IMR-90 (cell line): ENCODE results near the gene TMEM245. TPM values are rescaled to one million over a fixed set of nuclear protein-coding genes. Genes with fewer than 3 reads are reported as not detected.

Source experiments
- ATAC-seq: fragments of 200-7000 bp; cut with Tn5 transposase; 2 replicates; pipeline ENCODE4 v1.9.1; 2020; ENCODE audit warnings: low read depth, mild to moderate bottlenecking, moderate library complexity
- BruUV-seq: library from RNA; stranded (reverse); fragments of 400-500 nt; replicated peaks from 2 replicates; lab custom pipeline; 2021; lab: Mats Ljungman, UMichigan
- CTCF ChIA-PET: fragments of 300-600 bp; formaldehyde crosslinking; extraction: SDS; loops from one replicate; lab custom pipeline; 2021; ENCODE audit warnings: antibody characterized with exemption; lab: Yijun Ruan, JAX
- POLR2A ChIA-PET: fragments of 300-600 bp; sonication (Branson Sonifier 250); formaldehyde crosslinking; loops from one replicate; lab custom pipeline; 2022; ENCODE audit warnings: antibody characterized with exemption; ENCODE audit not compliant: unreplicated experiment; lab: Charles Lee
- DNase-seq: peaks from one replicate; pipeline ENCODE4 v3.0.0; 2013
- H2AFZ ChIP-seq: replicated peaks from 2 replicates; pipeline ENCODE3; 2013; ENCODE audit warnings: low read length, mild to moderate bottlenecking; ENCODE audit not compliant: poor library complexity
- H2AK5ac ChIP-seq: 2 replicates; pipeline ENCODE4 v1.6.1; 2013; ENCODE audit warnings: low read depth, low read length, inconsistent platforms
- H2AK9ac ChIP-seq: replicated peaks from 2 replicates; pipeline ENCODE3; 2013; ENCODE audit warnings: mild to moderate bottlenecking, low read depth, low read length, moderate library complexity; ENCODE audit not compliant: poor library complexity
- H2BK120ac ChIP-seq: 2 replicates; pipeline ENCODE4 v1.6.1; 2013; ENCODE audit warnings: low read depth, low read length, inconsistent platforms
- H2BK15ac ChIP-seq: 3 replicates; pipeline ENCODE4 v1.6.1; 2013; ENCODE audit warnings: low read depth, low read length, inconsistent platforms
- H2BK20ac ChIP-seq: 2 replicates; pipeline ENCODE4 v1.6.1; 2013; ENCODE audit warnings: low read depth, mild to moderate bottlenecking, inconsistent platforms, low read length, moderate library complexity
- H2BK5ac ChIP-seq: 2 replicates; pipeline ENCODE4 v1.6.1; 2013; ENCODE audit warnings: mild to moderate bottlenecking, low read depth, low read length, inconsistent platforms; ENCODE audit not compliant: poor library complexity, severe bottlenecking
- H3K14ac ChIP-seq: replicated peaks from 2 replicates; pipeline ENCODE4 v1.6.1; 2013; ENCODE audit warnings: low read depth, low read length, inconsistent platforms
- H3K18ac ChIP-seq: 2 replicates; pipeline ENCODE4 v1.6.1; 2013; ENCODE audit warnings: low read depth, low read length, control low read depth
- H3K23ac ChIP-seq: 2 replicates; pipeline ENCODE4 v1.6.1; 2013; ENCODE audit warnings: low read depth, low read length, inconsistent platforms
- H3K27ac ChIP-seq: 2 replicates; pipeline ENCODE4 v1.5.1; 2013; ENCODE audit warnings: mild to moderate bottlenecking, control low read depth, low read length; ENCODE audit not compliant: insufficient read depth
- H3K27me3 ChIP-seq: 2 replicates; pipeline ENCODE4 v1.6.1; 2013; ENCODE audit warnings: low read length; ENCODE audit not compliant: control insufficient read depth, insufficient read depth
- H3K36me3 ChIP-seq: 2 replicates; pipeline ENCODE4 v1.6.1; 2013; ENCODE audit warnings: low read length, mixed read lengths; ENCODE audit not compliant: control insufficient read depth, insufficient read depth
- H3K4ac ChIP-seq: 2 replicates; pipeline ENCODE4 v1.6.1; 2013; ENCODE audit warnings: low read depth, low read length, inconsistent platforms
- H3K4me1 ChIP-seq: 2 replicates; pipeline ENCODE4 v1.6.1; 2013; ENCODE audit warnings: low read length, mixed read lengths; ENCODE audit not compliant: control insufficient read depth, insufficient read depth
- H3K4me2 ChIP-seq: 2 replicates; pipeline ENCODE4 v1.6.1; 2013; ENCODE audit warnings: low read depth, mild to moderate bottlenecking, control low read depth, low read length, moderate library complexity
- H3K4me3 ChIP-seq: 2 replicates; pipeline ENCODE4 v1.5.1; 2013; ENCODE audit warnings: low read depth, mild to moderate bottlenecking, control low read depth, low read length, moderate library complexity; ENCODE audit not compliant: insufficient read depth
- H3K56ac ChIP-seq: 2 replicates; pipeline ENCODE4 v1.6.1; 2013; ENCODE audit warnings: low read length, inconsistent platforms; ENCODE audit not compliant: insufficient read depth; ENCODE audit errors: extremely low read depth
- H3K79me1 ChIP-seq, 2 experiments: 2 replicates each; pipeline ENCODE4 v1.6.1; 2013; ENCODE audit warnings: low read length in 2 of 2, inconsistent platforms in 1 of 2, low read depth in 1 of 2
- H3K9ac ChIP-seq: 2 replicates; pipeline ENCODE4 v1.6.1; 2013; ENCODE audit warnings: low read depth, low read length, control low read depth
- H3K9me1 ChIP-seq: 2 replicates; pipeline ENCODE4 v1.6.1; 2013; ENCODE audit warnings: low read length, inconsistent platforms; ENCODE audit not compliant: insufficient read depth
- H3K9me3 ChIP-seq: 2 replicates; pipeline ENCODE4 v1.6.1; 2013; ENCODE audit warnings: low read length; ENCODE audit not compliant: control insufficient read depth, insufficient read depth
- H4K20me1 ChIP-seq: 2 replicates; pipeline ENCODE4 v1.6.1; 2013; ENCODE audit warnings: low read length, inconsistent platforms; ENCODE audit not compliant: insufficient read depth
- H4K5ac ChIP-seq: 2 replicates; pipeline ENCODE4 v1.6.1; 2013; ENCODE audit warnings: mild to moderate bottlenecking, low read depth, low read length, control low read depth
- H4K8ac ChIP-seq, 2 experiments: 2 replicates each; pipeline ENCODE4 v1.6.1; 2013; ENCODE audit warnings: low read depth in 2 of 2, low read length in 2 of 2, control low read depth in 1 of 2, inconsistent platforms in 1 of 2
- H4K91ac ChIP-seq: 2 replicates; pipeline ENCODE4 v1.6.1; 2013; ENCODE audit warnings: low read depth, low read length, inconsistent platforms; ENCODE audit not compliant: insufficient read depth
- BHLHE40 ChIP-seq: fragments of 150-350 bp; IDR thresholded peaks from 2 replicates; pipeline ENCODE4 v1.6.1; 2016; ENCODE audit warnings: mild to moderate bottlenecking, low read depth, low read length
- CEBPB ChIP-seq: IDR thresholded peaks from 2 replicates; pipeline ENCODE4 v1.6.1; 2012; ENCODE audit warnings: low read depth, low read length, improper control_type of control experiment
- CHD1 ChIP-seq: IDR thresholded peaks from 2 replicates; pipeline ENCODE4 v1.6.1; 2012; ENCODE audit warnings: low read depth, low read length, improper control_type of control experiment
- CTCF ChIP-seq: conservative IDR thresholded peaks from 2 replicates; pipeline ENCODE4 v1.5.1; 2012; ENCODE audit warnings: mild to moderate bottlenecking, low read depth, low read length, improper control_type of control experiment
- ELK1 ChIP-seq: fragments of 150-350 bp; IDR thresholded peaks from 2 replicates; pipeline ENCODE4 v1.6.1; 2016; ENCODE audit warnings: low read depth, mild to moderate bottlenecking, low read length, moderate library complexity, borderline replicate concordance
- FOS ChIP-seq: fragments of 150-350 bp; IDR thresholded peaks from 2 replicates; pipeline ENCODE4 v1.6.1; 2016; ENCODE audit warnings: low read depth, low read length
- MAFK ChIP-seq: IDR thresholded peaks from 2 replicates; pipeline ENCODE4 v1.6.1; 2012; ENCODE audit warnings: low read depth, low read length, improper control_type of control experiment
- MAZ ChIP-seq: IDR thresholded peaks from 2 replicates; pipeline ENCODE4 v1.6.1; 2012; ENCODE audit warnings: low read depth, mild to moderate bottlenecking, low read length, improper control_type of control experiment, moderate library complexity, borderline replicate concordance
- MXI1 ChIP-seq: IDR thresholded peaks from 2 replicates; pipeline ENCODE4 v1.6.1; 2012; ENCODE audit warnings: low read depth, mild to moderate bottlenecking, low read length, moderate library complexity, borderline replicate concordance
- NFE2L2 ChIP-seq: fragments of 150-350 bp; IDR thresholded peaks from 2 replicates; pipeline ENCODE4 v1.6.1; 2016; ENCODE audit warnings: low read depth, mild to moderate bottlenecking, low read length
- POLR2A ChIP-seq: IDR thresholded peaks from 2 replicates; pipeline ENCODE4 v1.6.1; 2012; ENCODE audit warnings: mild to moderate bottlenecking, low read depth, low read length
- RAD21 ChIP-seq: IDR thresholded peaks from 2 replicates; pipeline ENCODE4 v1.6.1; 2012; ENCODE audit warnings: low read length, improper control_type of control experiment
- RCOR1 ChIP-seq: IDR thresholded peaks from 2 replicates; pipeline ENCODE4 v1.6.1; 2012; ENCODE audit warnings: mild to moderate bottlenecking, low read length, improper control_type of control experiment; ENCODE audit not compliant: insufficient replicate concordance
- RFX5 ChIP-seq: IDR thresholded peaks from 2 replicates; pipeline ENCODE4 v1.8.0; 2012; ENCODE audit warnings: low read depth, mild to moderate bottlenecking, low read length, moderate library complexity
- SMC3 ChIP-seq: fragments of 150-350 bp; IDR thresholded peaks from 2 replicates; pipeline ENCODE4 v1.6.1; 2016; ENCODE audit warnings: low read depth, mild to moderate bottlenecking, antibody characterized with exemption, low read length, moderate library complexity
- USF2 ChIP-seq: fragments of 150-350 bp; IDR thresholded peaks from 2 replicates; pipeline ENCODE4 v1.6.1; 2017; ENCODE audit warnings: mild to moderate bottlenecking, antibody characterized with exemption, low read length, low read depth
- WGBS, 2 experiments: methylation state at CpG; one replicate each; pipeline versions ENCODE4 v1.1.5 to v1.1.7; 2013; ENCODE audit warnings: missing lambda C conversion rate in 2 of 2; ENCODE audit not compliant: insufficient read length in 1 of 2; ENCODE audit errors: extremely low coverage in 2 of 2; 5-methylcytosine and 5-hydroxymethylcytosine counted together
- dilution Hi-C: fragments of 300-500 bp; cut with HindIII; formaldehyde crosslinking; loops from one replicate; pipeline ENCODE4 v1.14.3; 2018; ENCODE audit warnings: low sequenced_read_pairs; ENCODE audit not compliant: unreplicated experiment
- in situ Hi-C: fragments of 300-500 bp; cut with MboI; formaldehyde crosslinking; loops from 3 replicates; pipeline ENCODE4 v1.14.3; 2019; ENCODE audit warnings: low sequenced_read_pairs, inconsistent platforms, mixed read lengths
- intact Hi-C: fragments of 100-400 bp; cut with micrococcal nuclease; formaldehyde crosslinking; loops from 2 replicates; pipeline ENCODE4 v1.10.0; 2022
- polyA plus RNA-seq, 3 experiments: library from polyadenylated mRNA; depleted of rRNA; stranded (reverse); fragments of >200 nt; gene quantifications; 2 replicates each; pipeline ENCODE4 v1.2.3, GENCODE V29; 2012; ENCODE audit warnings: low replicate concordance in 1 of 3
- total RNA-seq: library from RNA; depleted of rRNA; stranded (reverse); fragments of >200 nt; gene quantifications from 2 replicates; pipeline ENCODE4 v1.2.3, GENCODE V29; 2012

Gene TMEM245
- total and polyA plus RNA-seq, 2 of the 4 experiments (the other 2 are of a cell fraction), result 24.8 to 57.9 TPM

- Histone ChIP-seq H3K14ac (no peak overlapping the region), H3K4me1 (peaks cover 5% of the 10 kb centered on the region), H3K27ac (no peak overlapping the region), H2BK5ac (no peak overlapping the region), H2BK120ac (no peak overlapping the region), H2BK20ac (no peak overlapping the region), H3K36me3 (peaks cover 18% of the 10 kb centered on the region), H3K56ac (no peak overlapping the region), H3K9me3 (no peaks in the 10 kb centered on the region), H3K4me2 (no peak overlapping the region), H2AK5ac (no peak overlapping the region), H2AFZ (no peak overlapping the region), H4K5ac (no peak overlapping the region), H3K23ac (no peak overlapping the region), H3K18ac (no peak overlapping the region), H3K9ac (no peak overlapping the region), H3K79me1 (peaks cover 43 to 71% of the 10 kb centered on the region in 2 experiments), H3K9me1 (peaks cover 16% of the 10 kb centered on the region; the same call in 1 of the 2 replicates), H4K8ac (no peak overlapping the region), H2BK15ac (no peak overlapping the region), H3K4ac (no peak overlapping the region), H2AK9ac (no peak overlapping the region), H4K20me1 (peaks cover 12% of the 10 kb centered on the region; the same call in 1 of the 2 replicates), H3K4me3 (no peak overlapping the region), H4K91ac (no peak overlapping the region), H3K27me3 (no peaks in the 10 kb centered on the region)
- CTCF ChIA-PET, result no interaction called here
- DNase-seq, result no peak
- POLR2A ChIA-PET, result no interaction called here
- intact Hi-C loops (no loop called here), in situ Hi-C loops (no loop called here), dilution Hi-C loops (no loop called here)
- WGBS, 2 experiments, result no CpG with 5 or more reads among the region's 1 CpG
- TF ChIP-seq NFE2L2 (no peak), USF2 (no peak), SMC3 (no peak), RFX5 (no peak), RAD21 (no peak), CEBPB (no peak), MXI1 (no peak), RCOR1 (no peak), CTCF (no peak), MAZ (no peak), MAFK (no peak), FOS (no peak), CHD1 (no peak), ELK1 (no peak), BHLHE40 (no peak), POLR2A (no peak)
- ATAC-seq, result no peak
- no TSS peak for BruUV-seq
Measured at GRCh38 chr9:109092587-109092986, 27.2 kb downstream of the TMEM245 start.
